Trophoblast cell (in vitro differentiated cells and primary cell): ENCODE data around the gene SMARCD1.

ENCODE experiments used
- DNase-seq, 2 donors: peaks; one replicate each; pipeline ENCODE4 v3.0.0-alpha.2; 2016
- H2AFZ ChIP-seq: 2 replicates; pipeline ENCODE4 v1.6.1; 2013; ENCODE audit warnings: low read length, moderate library complexity, mild to moderate bottlenecking; ENCODE audit not compliant: insufficient read depth, poor library complexity
- H2AK5ac ChIP-seq: 2 replicates; pipeline ENCODE4 v1.6.1; 2013; ENCODE audit warnings: mild to moderate bottlenecking, low read length
- H2BK120ac ChIP-seq: 2 replicates; pipeline ENCODE4 v1.6.1; 2013; ENCODE audit warnings: low read length, mild to moderate bottlenecking, moderate library complexity; ENCODE audit not compliant: insufficient read depth, poor library complexity
- H2BK12ac ChIP-seq: 2 replicates; pipeline ENCODE4 v1.6.1; 2013; ENCODE audit warnings: mild to moderate bottlenecking, low read length, moderate library complexity
- H2BK5ac ChIP-seq: 2 replicates; pipeline ENCODE4 v1.6.1; 2013; ENCODE audit warnings: low read length, low read depth, moderate library complexity, mild to moderate bottlenecking; ENCODE audit not compliant: poor library complexity
- H3K14ac ChIP-seq: 2 replicates; pipeline ENCODE4 v1.6.1; 2013; ENCODE audit warnings: mild to moderate bottlenecking, low read length
- H3K18ac ChIP-seq: 2 replicates; pipeline ENCODE4 v1.6.1; 2013; ENCODE audit warnings: mild to moderate bottlenecking, low read length
- H3K23ac ChIP-seq: 2 replicates; pipeline ENCODE4 v1.6.1; 2013; ENCODE audit warnings: low read length
- H3K27ac ChIP-seq: 2 replicates; pipeline ENCODE4 v1.5.1; 2013; ENCODE audit warnings: low read depth, mild to moderate bottlenecking, inconsistent platforms, low read length, moderate library complexity
- H3K27me3 ChIP-seq: 2 replicates; pipeline ENCODE4 v1.6.1; 2013; ENCODE audit warnings: inconsistent platforms, mild to moderate bottlenecking, low read length, moderate library complexity; ENCODE audit not compliant: insufficient read depth
- H3K36me3 ChIP-seq, 2 experiments: 1 replicate in 1 of 2; 2 replicates in 1 of 2; pipeline ENCODE4 v1.6.1; 2013; ENCODE audit warnings: low read length in 2 of 2, mild to moderate bottlenecking in 2 of 2, moderate library complexity in 1 of 2; ENCODE audit not compliant: insufficient read depth in 2 of 2, control insufficient read depth in 1 of 2
- H3K4ac ChIP-seq: 2 replicates; pipeline ENCODE4 v1.6.1; 2013; ENCODE audit warnings: low read depth, mild to moderate bottlenecking, low read length, moderate library complexity
- H3K4me1 ChIP-seq, 2 experiments: 1 replicate in 1 of 2; 2 replicates in 1 of 2; pipeline ENCODE4 v1.6.1; 2013; ENCODE audit warnings: low read length in 2 of 2, mild to moderate bottlenecking in 2 of 2, moderate library complexity in 1 of 2; ENCODE audit not compliant: insufficient read depth in 2 of 2, control insufficient read depth in 1 of 2
- H3K4me2 ChIP-seq: 2 replicates; pipeline ENCODE4 v1.6.1; 2013; ENCODE audit warnings: inconsistent platforms, mild to moderate bottlenecking, low read length, moderate library complexity
- H3K4me3 ChIP-seq: 2 replicates; pipeline ENCODE4 v1.5.1; 2013; ENCODE audit warnings: mild to moderate bottlenecking, low read depth, low read length, inconsistent platforms
- H3K79me1 ChIP-seq: one replicate; pipeline ENCODE4 v1.6.1; 2013; ENCODE audit warnings: low read length
- H3K79me2 ChIP-seq: 2 replicates; pipeline ENCODE4 v1.6.1; 2013; ENCODE audit warnings: low read length, mild to moderate bottlenecking; ENCODE audit not compliant: control insufficient read depth, insufficient read depth, poor library complexity
- H3K9ac ChIP-seq: 2 replicates; pipeline ENCODE4 v1.6.1; 2013; ENCODE audit warnings: mild to moderate bottlenecking, low read length
- H3K9me3 ChIP-seq: 2 replicates; pipeline ENCODE4 v1.6.1; 2013; ENCODE audit warnings: low read depth, mild to moderate bottlenecking, control low read depth, inconsistent platforms, low read length; ENCODE audit not compliant: insufficient read depth
- H4K12ac ChIP-seq: 2 replicates; pipeline ENCODE4 v1.6.1; 2013; ENCODE audit warnings: low read depth, mild to moderate bottlenecking, low read length, moderate library complexity
- H4K8ac ChIP-seq: 2 replicates; pipeline ENCODE4 v1.6.1; 2013; ENCODE audit warnings: low read depth, mild to moderate bottlenecking, low read length, moderate library complexity
- H4K91ac ChIP-seq: one replicate; pipeline ENCODE4 v1.6.1; 2013; ENCODE audit warnings: low read depth, mild to moderate bottlenecking, low read length, moderate library complexity
- WGBS: extraction: QIAGEN DNeasy Blood & Tissue Kit; methylation state at CpG from one replicate; pipeline ENCODE4 v1.1.7; 2013; ENCODE audit warnings: missing lambda C conversion rate; ENCODE audit not compliant: insufficient read length, insufficient coverage; ENCODE audit errors: extremely low coverage; 5-methylcytosine and 5-hydroxymethylcytosine counted together

The SMARCD1 gene

GRCh38 chr12:50061171-50061570 lies 24.0 kb upstream of the SMARCD1 start:
- no peak overlapping the region for H3K4me3 ChIP-seq
- H4K12ac ChIP-seq = no peak overlapping the region
- no peak overlapping the region for H2BK12ac ChIP-seq
- H4K91ac ChIP-seq = no peak overlapping the region
- H3K27me3 ChIP-seq = peaks cover 16% of the 10 kb centered on the region
- H2BK5ac ChIP-seq = no peak overlapping the region
- H3K14ac ChIP-seq = no peak overlapping the region
- peaks cover 5% of the 10 kb centered on the region for H3K9me3 ChIP-seq
- no peak overlapping the region for H3K23ac ChIP-seq
- no peak overlapping the region for H2AK5ac ChIP-seq
- H3K9ac ChIP-seq = no peak overlapping the region
- no peak for DNase-seq
- no CpG with 5 or more reads among the region's 2 CpGs for WGBS
- no peak overlapping the region for H4K8ac ChIP-seq
- H3K79me1 ChIP-seq = no peaks in the 10 kb centered on the region
- H3K4me1 ChIP-seq = peaks cover 0 to 7% of the 10 kb centered on the region in 2 experiments
- H2BK120ac ChIP-seq = no peak overlapping the region
- H2AFZ ChIP-seq = no peak overlapping the region
- no peak overlapping the region for H3K18ac ChIP-seq
- H3K4me2 ChIP-seq = no peak overlapping the region
- no peak overlapping the region for H3K4ac ChIP-seq
- no peaks in the 10 kb centered on the region for H3K36me3 ChIP-seq
- H3K79me2 ChIP-seq = no peaks in the 10 kb centered on the region
- no peak overlapping the region for H3K27ac ChIP-seq

DNA sequence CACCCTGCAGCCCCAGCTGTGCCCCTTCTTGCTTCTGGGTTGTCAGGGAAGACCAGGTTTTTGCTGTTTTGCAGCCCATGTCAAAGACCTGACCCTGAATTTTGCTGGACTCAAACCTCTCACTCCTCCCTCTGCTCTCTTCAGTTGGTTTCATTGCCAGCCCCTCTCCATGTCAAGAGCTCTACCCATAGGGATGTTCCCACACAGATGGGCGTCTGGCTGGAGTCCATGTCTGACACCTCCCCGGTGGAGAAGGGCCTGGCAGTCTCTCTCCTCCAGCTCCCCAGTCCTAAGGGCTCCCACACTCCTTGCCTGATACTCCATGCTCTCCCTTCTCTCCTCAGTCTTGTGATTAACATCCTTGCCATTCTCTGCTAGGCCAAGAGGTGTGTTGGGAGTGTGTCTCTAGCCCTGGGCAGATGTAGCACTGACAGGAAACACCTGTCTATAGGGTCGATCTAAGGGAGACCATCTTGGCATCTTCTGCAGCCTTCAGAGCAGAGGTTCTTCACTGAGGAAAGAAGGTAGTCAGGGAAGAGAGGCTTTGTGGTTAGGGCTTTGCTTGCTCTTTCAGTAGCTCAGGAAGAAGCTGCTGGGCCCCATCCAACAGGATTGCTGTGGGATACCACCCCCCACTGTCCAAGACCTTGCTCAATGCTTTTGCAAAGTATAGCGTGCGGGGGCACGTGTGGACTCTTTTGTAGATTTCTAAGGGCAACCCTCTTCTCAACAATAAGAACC lies 23.0 kb upstream of the SMARCD1 start:
- no peak overlapping the region for H3K27ac ChIP-seq
- no peaks in the 10 kb centered on the region for H3K79me1 ChIP-seq
- no peak overlapping the region for H4K91ac ChIP-seq
- no peak overlapping the region for H3K18ac ChIP-seq
- no peak overlapping the region for H2BK5ac ChIP-seq
- peaks cover 9% of the 10 kb centered on the region for H3K27me3 ChIP-seq
- no peak overlapping the region for H3K4me3 ChIP-seq
- no peaks in the 10 kb centered on the region for H3K79me2 ChIP-seq
- no peak overlapping the region for H3K9ac ChIP-seq
- DNase-seq = no peak
- H3K4ac ChIP-seq = no peak overlapping the region
- no CpG with 5 or more reads among the region's 6 CpGs for WGBS
- H3K23ac ChIP-seq = no peak overlapping the region
- H3K9me3 ChIP-seq = peaks cover 5% of the 10 kb centered on the region
- no peak overlapping the region for H3K14ac ChIP-seq
- no peak overlapping the region for H2BK12ac ChIP-seq
- H4K8ac ChIP-seq = no peak overlapping the region
- no peak overlapping the region for H2BK120ac ChIP-seq
- H2AK5ac ChIP-seq = no peak overlapping the region
- H3K4me1 ChIP-seq = peaks cover 0 to 6% of the 10 kb centered on the region in 2 experiments
- H4K12ac ChIP-seq = no peak overlapping the region
- no peak overlapping the region for H2AFZ ChIP-seq
- H3K36me3 ChIP-seq = no peaks in the 10 kb centered on the region
- H3K4me2 ChIP-seq = no peak overlapping the region

- WGBS = no CpG with 5 or more reads among the region's 5 CpGs
- Histone ChIP-seq H2BK120ac (no peak overlapping the region), H3K4me1 (peaks cover 0 to 5% of the 10 kb centered on the region in 2 experiments), H2BK12ac (no peak overlapping the region), H3K36me3 (no peaks in the 10 kb centered on the region), H3K4ac (no peak overlapping the region), H3K14ac (no peak overlapping the region), H4K8ac (no peak overlapping the region), H3K4me3 (no peak overlapping the region), H3K23ac (no peak overlapping the region), H2AK5ac (no peak overlapping the region), H4K91ac (no peak overlapping the region), H3K9me3 (peaks cover 5% of the 10 kb centered on the region), H3K79me2 (no peaks in the 10 kb centered on the region), H4K12ac (no peak overlapping the region), H2BK5ac (no peak overlapping the region), H3K18ac (no peak overlapping the region), H3K27ac (no peak overlapping the region), H3K27me3 (peaks cover 7% of the 10 kb centered on the region), H3K4me2 (no peak overlapping the region), H2AFZ (no peak overlapping the region), H3K9ac (no peak overlapping the region), H3K79me1 (no peaks in the 10 kb centered on the region)
- no peak for DNase-seq
Measured at GRCh38 chr12:50062728-50063460, 22.2 kb upstream of the SMARCD1 start.

GRCh38 chr12:50065726-50066310 lies 19.3 kb upstream of the SMARCD1 start:
- no peak overlapping the region for H3K18ac ChIP-seq
- no peak overlapping the region for H4K12ac ChIP-seq
- H3K27ac ChIP-seq = no peak overlapping the region
- peaks cover 0 to 2% of the 10 kb centered on the region in 2 experiments for H3K4me1 ChIP-seq
- no peak overlapping the region for H2BK12ac ChIP-seq
- peak in 1 of 2 donors; percentile 63 for DNase-seq
- H4K91ac ChIP-seq = no peak overlapping the region
- no peak overlapping the region for H2AK5ac ChIP-seq
- H3K9ac ChIP-seq = no peak overlapping the region
- no peak overlapping the region for H3K14ac ChIP-seq
- H3K79me2 ChIP-seq = no peaks in the 10 kb centered on the region
- no peak overlapping the region for H2BK5ac ChIP-seq
- H3K9me3 ChIP-seq = no peaks in the 10 kb centered on the region
- no peak overlapping the region for H3K4ac ChIP-seq
- H3K23ac ChIP-seq = peak overlapping the region; percentile 35
- no peaks in the 10 kb centered on the region for H3K79me1 ChIP-seq
- WGBS = no CpG with 5 or more reads among the region's 3 CpGs
- no peak overlapping the region for H3K4me3 ChIP-seq
- H3K27me3 ChIP-seq = peaks cover 3% of the 10 kb centered on the region
- H4K8ac ChIP-seq = no peak overlapping the region
- no peak overlapping the region for H2AFZ ChIP-seq
- no peak overlapping the region for H2BK120ac ChIP-seq
- H3K4me2 ChIP-seq = no peak overlapping the region
- H3K36me3 ChIP-seq = no peaks in the 10 kb centered on the region
